8988T (cell line): Measurements from ENCODE around the gene STXBP6.

Source experiments
- DNase-seq: peaks from one replicate; pipeline ENCODE4 v3.0.0; 2011

STXBP6 gene

DNA sequence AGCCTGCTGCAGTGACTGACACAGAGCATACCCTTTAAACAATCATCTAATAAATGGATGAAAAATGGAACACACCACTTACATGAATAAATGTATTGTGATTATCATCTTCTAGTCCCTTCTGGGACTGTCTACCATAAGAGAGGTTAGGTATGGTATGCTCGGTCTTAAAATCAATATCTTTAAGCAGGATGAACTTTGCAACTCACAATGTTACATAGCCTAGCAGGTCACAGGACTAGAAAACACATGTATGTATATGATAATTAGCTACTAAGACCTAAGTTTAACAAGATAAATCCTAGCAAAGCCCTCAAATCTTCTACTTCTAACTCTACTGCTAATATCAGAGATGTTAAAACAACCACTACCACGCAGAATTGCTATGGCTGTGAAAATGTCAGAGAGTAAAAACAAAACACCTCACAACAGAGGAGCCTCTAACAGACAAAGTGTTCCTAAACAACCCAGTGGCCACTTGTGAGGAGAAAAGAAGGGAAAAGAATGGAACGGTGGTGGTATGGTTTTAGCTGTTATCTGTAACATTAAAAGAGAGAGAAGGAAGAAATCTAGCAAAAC, 139.4 kb downstream of the STXBP6 start:
- DNase-seq = no peak

DNA sequence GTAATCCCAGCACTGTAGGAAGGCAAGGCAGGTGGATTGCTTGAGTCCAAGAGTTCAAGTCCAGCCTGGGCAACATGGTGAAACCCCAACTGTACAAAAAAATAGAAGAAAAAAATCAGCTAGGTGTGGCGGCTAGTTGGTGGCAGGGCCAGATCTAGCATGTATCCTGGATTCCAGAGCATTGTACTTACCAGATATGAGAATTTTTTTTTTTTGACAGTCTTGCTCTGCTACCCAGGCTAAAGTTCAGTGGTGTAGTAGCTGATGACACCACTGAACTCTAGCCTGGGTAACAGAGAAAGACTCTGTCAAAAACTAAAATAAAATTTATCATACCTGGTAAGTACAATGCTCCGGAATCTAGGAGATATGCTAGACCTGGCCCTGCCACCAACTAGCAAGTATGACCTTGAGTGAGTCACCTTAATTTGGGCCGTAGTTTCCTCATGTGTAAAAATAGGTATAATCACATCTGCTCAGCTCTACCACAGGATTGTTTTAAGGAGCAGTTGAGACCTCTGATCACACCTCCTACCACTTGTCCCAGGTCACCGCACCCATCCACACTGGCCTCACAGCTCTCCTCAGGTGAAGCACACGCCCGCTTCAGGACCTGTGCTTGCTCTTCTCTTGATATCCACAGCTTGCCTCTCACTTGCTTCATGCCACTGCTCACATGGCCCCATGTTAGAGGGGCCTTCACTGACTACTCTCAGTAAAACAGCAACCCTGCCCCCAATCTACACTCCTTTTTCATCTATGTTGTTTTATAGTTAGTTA, 140.2 kb downstream of the STXBP6 start:
- DNase-seq = no peak

- no peak for DNase-seq
These were observed 141.2 kb downstream of the STXBP6 start for GRCh38 chr14:24908592-24909236.

DNA sequence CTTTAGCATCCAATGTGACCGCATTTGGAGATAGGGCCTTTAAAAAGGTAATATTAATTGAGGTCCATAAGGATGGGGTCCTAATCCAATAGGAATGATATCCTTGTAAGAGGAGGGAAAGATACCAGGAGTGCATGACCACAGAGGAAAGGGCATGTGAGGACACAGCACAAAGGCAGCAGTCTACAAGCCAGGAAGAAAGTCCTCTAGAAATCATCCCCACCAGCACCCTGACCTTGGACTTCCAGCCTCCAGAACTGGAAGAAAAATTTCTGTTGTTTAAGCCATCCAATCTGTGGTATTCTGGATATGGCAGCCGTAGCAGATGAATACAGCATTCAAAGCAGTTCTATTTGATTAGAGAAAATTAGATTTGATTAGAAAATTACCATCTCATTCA, 145.4 kb downstream of the STXBP6 start:
- DNase-seq = no peak

DNA sequence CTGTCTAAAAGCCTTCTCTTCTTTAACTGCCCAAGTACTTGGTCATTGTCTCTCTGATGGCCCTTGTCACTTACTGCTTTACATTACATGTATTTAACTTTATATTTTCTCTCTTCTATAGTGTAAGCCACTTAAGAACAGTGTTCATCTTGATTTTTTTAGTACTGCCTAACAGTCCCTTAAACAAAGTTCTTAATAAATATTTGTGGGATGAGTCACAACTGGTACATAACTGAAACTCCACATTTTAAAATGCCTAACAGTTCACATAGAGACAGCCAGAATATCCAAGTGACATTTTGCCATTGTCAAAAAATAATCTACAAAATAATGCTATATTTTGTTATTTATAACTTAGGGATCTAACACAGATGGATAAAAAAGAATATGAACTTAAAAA, 146.6 kb downstream of the STXBP6 start:
- no peak for DNase-seq

DNA sequence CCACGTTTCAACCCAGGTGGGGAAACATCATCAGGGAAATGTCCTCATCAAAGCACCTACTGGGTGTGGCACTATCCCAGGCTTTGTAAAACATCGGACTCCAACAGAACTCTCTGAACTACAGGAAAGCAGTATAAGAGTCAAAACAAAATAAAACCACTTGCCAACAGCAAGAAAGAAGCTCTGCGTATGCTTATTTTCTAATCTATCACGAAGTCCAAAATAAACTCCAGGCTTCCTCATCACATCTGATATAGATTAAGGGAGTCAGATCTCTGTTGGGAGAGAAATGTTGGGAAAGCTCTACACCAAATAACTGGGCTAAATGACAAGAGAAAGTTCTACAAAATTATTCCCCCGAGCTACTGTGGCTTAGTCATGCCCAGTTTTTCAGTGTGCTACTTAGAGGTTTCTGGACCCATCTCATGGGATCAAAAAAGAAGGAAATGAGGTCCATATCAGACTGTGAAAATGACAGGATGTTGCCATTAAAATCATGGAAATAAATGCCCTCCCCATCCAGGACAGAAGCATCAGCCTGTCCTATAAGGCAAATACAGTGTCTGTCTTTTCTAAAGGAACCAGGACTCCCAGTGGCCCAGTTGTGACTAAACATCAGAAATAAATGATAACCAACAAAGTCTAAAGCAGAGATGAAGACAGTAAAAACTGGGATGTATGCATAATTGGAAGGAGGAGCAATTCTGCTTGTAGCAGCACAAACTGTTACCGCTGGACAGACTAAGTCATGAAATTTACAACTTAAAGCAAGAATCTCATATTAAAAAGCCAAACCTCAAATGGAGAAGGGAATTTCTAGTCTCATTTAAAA, 149.5 kb downstream of the STXBP6 start:
- no peak for DNase-seq

DNA sequence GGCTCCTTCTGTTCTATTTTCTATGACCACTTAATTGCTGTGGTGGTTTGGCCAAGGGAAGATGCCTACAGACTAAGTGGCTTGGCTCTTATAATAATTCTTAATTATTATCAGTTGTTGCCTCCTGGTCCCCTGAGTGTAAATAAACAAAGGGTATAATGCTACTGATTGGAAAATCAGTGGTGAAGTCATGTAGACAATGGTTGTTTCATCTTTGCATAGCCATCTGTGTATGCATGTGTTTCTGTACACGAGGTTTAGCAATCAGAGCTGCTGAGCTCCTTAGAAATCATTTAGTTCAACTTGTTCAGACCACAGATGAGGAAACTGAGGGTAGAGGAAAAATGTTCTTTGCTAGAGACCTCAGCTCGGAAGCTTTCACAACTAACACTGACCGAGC, 152.2 kb downstream of the STXBP6 start:
- no peak for DNase-seq

DNA sequence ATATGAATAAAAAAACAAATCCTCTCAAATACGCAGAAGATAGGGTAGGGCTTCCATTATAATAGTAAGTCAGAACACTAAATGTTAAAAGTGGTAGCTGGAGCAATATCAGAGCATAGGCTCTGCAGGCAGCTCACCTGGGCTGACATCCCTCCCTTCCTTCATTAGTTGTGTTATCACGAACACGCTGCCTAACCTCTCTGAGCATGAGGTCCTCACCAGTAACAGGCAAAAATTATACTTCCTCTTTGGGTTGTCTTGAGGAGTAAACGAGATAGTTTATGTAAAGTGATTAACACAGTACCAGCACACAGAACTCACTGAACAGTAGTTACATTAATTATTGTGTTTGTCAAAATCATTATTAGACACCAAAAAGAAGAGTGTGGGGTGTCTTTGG, 154.3 kb downstream of the STXBP6 start:
- DNase-seq = no peak

GRCh38 chr14:24895243-24895583, 154.7 kb downstream of the STXBP6 start:
- DNase-seq = no peak

DNA sequence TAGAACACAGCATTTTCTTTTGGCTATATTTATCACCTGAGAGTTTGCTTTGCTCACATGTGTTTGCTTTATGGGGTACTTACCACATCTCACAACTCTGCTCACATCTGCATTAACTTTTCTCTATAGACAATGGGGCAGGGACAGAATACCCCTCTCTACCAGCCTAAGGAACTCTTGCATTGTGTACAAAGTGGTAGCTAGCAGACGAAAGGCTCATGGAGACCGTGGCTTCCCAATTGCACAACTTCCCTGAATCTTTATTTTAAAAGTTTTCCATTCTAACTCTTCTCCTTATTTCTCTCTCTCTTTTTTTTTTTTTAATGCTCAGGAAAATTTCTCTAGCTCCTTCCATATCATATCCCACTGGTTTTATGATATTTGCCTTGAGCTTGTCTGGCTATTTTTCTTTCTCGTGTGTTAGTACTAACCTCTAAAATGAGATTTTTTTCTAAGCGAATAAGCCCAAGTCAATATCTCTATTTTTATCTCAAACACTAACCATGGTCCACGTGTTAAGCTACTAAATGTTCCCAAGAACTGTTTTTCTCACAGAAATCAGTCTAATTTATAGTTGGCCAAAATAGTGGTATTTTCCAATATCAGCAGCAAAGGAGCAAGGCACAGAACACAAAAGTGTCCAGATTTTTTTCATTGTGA, 155.2 kb downstream of the STXBP6 start:
- no peak for DNase-seq

DNA sequence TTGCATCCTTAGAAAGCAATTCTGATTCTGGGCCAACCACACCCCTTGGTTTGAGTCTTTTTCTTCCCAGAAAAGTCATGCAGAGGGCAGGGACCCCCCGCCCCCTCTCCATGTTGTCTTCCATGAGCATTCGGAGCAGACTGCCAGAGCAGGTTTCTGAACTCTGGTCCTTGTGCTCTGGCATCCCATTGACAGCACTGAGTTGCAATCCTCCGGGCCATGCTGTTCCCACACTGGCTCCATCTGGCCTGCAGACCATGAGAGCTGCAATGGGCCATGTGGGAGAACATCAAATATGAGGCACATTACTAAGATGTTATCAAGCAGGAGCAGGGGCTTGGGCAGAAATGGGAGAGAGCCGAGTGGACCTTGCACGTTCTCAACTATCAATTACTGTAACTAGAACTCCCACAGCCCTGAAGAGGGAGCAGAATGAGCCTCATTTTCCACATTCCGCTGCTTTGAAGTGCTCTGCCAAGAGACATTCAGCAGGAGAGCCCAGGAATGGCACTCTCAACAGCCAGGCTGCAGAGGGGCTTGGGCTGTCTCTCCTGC, 157.4 kb downstream of the STXBP6 start:
- no peak for DNase-seq

GRCh38 chr14:24891987-24892496, 157.9 kb downstream of the STXBP6 start:
- DNase-seq = no peak

GRCh38 chr14:24890716-24891115, 159.2 kb downstream of the STXBP6 start:
- no peak for DNase-seq

DNA sequence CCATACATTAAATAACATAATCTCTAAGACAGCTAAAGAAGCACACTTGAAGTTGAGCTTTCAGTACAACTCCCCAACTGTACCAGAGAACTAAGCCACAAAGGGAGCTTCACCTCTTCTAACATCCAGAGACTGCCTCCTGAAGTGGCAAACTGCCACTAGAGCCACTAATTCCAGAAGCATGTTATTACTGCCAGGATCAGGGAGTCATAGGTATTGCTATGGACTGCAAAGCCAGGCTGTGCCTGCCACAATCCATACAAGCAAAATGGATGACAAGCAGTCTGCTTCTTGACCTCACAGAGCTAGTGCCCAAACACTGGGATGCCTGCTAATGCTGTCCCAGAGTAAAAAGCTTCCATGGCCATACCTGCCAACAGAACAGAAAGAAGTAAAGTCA, 160.1 kb downstream of the STXBP6 start:
- no peak for DNase-seq

- DNase-seq = no peak
These were observed 161.4 kb downstream of the STXBP6 start for GRCh38 chr14:24888532-24888931.

- DNase-seq = no peak
These were observed 162.2 kb downstream of the STXBP6 start for GRCh38 chr14:24887623-24888304.

DNA sequence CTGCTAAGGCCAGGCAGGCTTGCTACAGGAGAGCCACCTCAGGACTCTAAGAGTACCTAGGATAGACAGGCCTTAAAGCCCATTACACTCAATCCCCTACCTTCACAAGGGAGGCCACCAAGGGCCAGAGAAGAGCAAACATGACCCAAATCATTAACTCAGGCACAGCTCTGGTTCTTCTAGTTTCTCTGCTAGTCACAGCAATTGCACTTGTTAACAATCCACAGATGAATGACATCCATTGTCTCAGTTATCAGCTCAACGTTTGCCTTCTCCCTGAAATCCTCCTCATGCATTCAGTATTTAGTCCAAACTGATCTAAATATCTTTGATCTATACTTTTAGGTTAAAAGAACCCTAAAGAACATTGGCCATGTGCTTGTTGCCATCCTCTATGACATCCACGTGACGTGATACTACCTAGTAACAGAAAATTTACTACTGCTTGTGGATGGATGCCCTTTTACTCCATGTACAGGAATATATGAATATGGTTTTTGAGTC, 164.5 kb downstream of the STXBP6 start:
- DNase-seq = no peak

- DNase-seq = no peak
These were observed 166.4 kb downstream of the STXBP6 start for GRCh38 chr14:24883576-24883975.

DNA sequence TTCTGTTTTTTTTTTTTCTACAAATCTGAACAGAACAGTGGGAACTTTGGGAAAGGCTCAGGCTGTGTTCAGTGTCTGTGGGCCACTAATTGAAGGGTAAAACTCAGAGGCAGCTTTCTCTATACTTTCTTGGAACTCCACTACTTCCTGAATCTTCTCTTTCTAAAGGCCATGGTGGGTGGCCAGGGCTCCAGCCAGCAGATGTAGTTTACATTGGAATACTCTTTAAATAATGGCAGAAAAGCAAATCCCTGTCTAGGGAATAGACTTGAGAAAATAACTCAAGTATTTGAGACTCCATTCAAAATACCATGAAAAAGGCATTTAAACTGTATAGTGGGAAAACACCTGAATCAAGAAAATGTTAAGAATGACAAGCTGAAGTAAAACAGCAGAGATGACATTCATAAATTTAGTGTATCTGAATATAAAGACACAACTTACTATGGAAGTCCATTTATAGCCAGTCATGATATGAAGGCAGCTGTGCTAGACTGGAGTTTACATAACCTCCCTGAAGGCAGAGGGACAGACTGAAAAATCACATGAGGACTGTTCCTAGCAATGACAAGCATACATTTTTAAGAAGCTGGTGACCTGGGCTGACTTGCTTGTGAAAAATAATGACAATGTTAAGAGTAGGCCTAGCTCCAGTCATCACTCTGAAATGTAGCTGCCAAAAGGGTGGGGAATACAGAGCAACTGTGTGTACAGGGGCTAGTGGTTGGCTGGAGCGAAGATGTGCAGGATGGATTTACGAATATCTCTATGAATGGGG, 168.6 kb downstream of the STXBP6 start:
- no peak for DNase-seq

DNA sequence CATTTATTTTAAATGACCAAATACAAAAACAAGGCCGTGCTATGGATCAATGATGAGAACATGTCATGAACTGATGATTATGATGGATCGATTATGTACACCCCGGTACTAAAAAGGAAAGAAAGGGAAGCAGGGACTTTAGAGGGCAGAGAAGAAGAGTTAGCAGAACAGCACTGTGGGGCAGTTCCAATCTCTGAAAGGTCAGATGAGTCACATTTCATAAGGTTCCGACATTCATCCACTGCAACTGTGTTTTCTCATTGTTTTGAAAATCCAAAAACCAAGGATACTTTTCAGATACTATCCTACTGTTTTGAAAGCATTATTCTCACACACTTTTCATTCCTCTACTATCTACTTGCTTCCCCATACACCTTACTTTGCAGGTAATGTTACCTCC, 169.3 kb downstream of the STXBP6 start:
- DNase-seq = no peak
